ENCODE data around the gene CPN1. TPM values are rescaled to one million over a fixed set of nuclear protein-coding genes. Genes with fewer than 3 reads are reported as not detected.

The CPN1 gene
- total RNA-seq, 1 donor from 2014 or later: not detected

- H3K27me3 ChIP-seq (ENCODE audit: control insufficient read depth, insufficient read depth, low read length): no peaks in the 10 kb centered on the region
These were observed 41.1 kb upstream of the CPN1 start for GRCh38 chr10:100122780-100123179.

GRCh38 chr10:100120550-100120949, 38.9 kb upstream of the CPN1 start:
- no peaks in the 10 kb centered on the region for H3K27me3 ChIP-seq (ENCODE audit: control insufficient read depth, insufficient read depth, low read length)
- H3K36me3 ChIP-seq (ENCODE audit: control insufficient read depth, insufficient read depth, low read length): no peaks in the 10 kb centered on the region
- no peak overlapping the region for H3K4me3 ChIP-seq (ENCODE audit: low read depth, low read length)
- no peak for DNase-seq (ENCODE audit: low read depth)
- no peak for TF ChIP-seq CTCF (IDR thresholded peaks at IDR 0.05; ENCODE audit: insufficient read depth, low read length, poor library complexity, severe bottlenecking)

More at GRCh38 chr10:100122780-100123179, 41.1 kb upstream of the CPN1 start:
- Histone ChIP-seq H3K4me3 (ENCODE audit: low read depth, low read length) (no peak overlapping the region), H3K36me3 (ENCODE audit: control insufficient read depth, insufficient read depth, low read length) (no peaks in the 10 kb centered on the region)
- no peak for DNase-seq (ENCODE audit: low read depth)
- no peak for TF ChIP-seq CTCF (IDR thresholded peaks at IDR 0.05; ENCODE audit: insufficient read depth, low read length, poor library complexity, severe bottlenecking)

GRCh38 chr10:100119726-100120125, 38.1 kb upstream of the CPN1 start:
- Histone ChIP-seq H3K27me3 (ENCODE audit: control insufficient read depth, insufficient read depth, low read length) (peaks cover 2% of the 10 kb centered on the region), H3K36me3 (ENCODE audit: control insufficient read depth, insufficient read depth, low read length) (no peaks in the 10 kb centered on the region), H3K4me3 (ENCODE audit: low read depth, low read length) (no peak overlapping the region)
- no peak for TF ChIP-seq CTCF (IDR thresholded peaks at IDR 0.05; ENCODE audit: insufficient read depth, low read length, poor library complexity, severe bottlenecking)
- no peak for DNase-seq (ENCODE audit: low read depth)

GRCh38 chr10:100114976-100115770, 33.5 kb upstream of the CPN1 start:
- Histone ChIP-seq H3K4me3 (ENCODE audit: low read depth, low read length) (peak overlapping the region; percentile 10), H3K27me3 (ENCODE audit: control insufficient read depth, insufficient read depth, low read length) (peaks cover 2% of the 10 kb centered on the region), H3K36me3 (ENCODE audit: control insufficient read depth, insufficient read depth, low read length) (no peaks in the 10 kb centered on the region)
- DNase-seq (ENCODE audit: low read depth): no peak
- no peak for TF ChIP-seq CTCF (IDR thresholded peaks at IDR 0.05; ENCODE audit: insufficient read depth, low read length, poor library complexity, severe bottlenecking)

GRCh38 chr10:100114460-100114859, 32.8 kb upstream of the CPN1 start:
- H3K4me3 ChIP-seq (ENCODE audit: low read depth, low read length): no peak overlapping the region
- TF ChIP-seq CTCF (IDR thresholded peaks at IDR 0.05; ENCODE audit: insufficient read depth, low read length, poor library complexity, severe bottlenecking): no peak
- H3K27me3 ChIP-seq (ENCODE audit: control insufficient read depth, insufficient read depth, low read length): peaks cover 2% of the 10 kb centered on the region
- no peak for DNase-seq (ENCODE audit: low read depth)
- no peaks in the 10 kb centered on the region for H3K36me3 ChIP-seq (ENCODE audit: control insufficient read depth, insufficient read depth, low read length)

GRCh38 chr10:100109670-100110069, 28.0 kb upstream of the CPN1 start:
- Histone ChIP-seq H3K4me3 (ENCODE audit: low read depth, low read length) (no peak overlapping the region), H3K36me3 (ENCODE audit: control insufficient read depth, insufficient read depth, low read length) (no peaks in the 10 kb centered on the region), H3K27me3 (ENCODE audit: control insufficient read depth, insufficient read depth, low read length) (no peaks in the 10 kb centered on the region)
- no peak for DNase-seq (ENCODE audit: low read depth)
- no peak for TF ChIP-seq CTCF (IDR thresholded peaks at IDR 0.05; ENCODE audit: insufficient read depth, low read length, poor library complexity, severe bottlenecking)
